NCI-H1436 (cell line): ENCODE measurements around the gene POLA1.

Experiments
- DNase-seq: peaks from one replicate; lab custom pipeline; 2025; lab: John Stamatoyannopoulos, UW

The POLA1 gene

DNA sequence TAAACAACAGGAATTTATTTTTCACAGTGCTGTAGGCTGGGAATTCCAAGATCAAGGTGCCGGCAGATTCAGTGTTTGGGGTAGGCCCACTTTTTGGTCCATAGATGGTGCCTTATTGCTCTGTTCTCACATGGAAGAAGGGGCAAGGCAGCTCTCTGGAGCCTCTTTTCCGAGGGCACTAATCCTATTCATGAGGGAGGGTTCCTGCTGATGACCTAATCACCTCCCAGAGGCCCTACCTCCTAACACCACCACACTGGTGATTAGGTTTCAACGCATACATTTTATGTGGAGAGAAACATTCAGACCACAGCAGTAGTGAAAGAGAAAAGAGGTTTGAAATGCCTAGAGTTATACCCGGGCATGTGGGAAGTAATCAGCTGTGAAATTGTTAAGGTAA, 1.4 kb upstream of the POLA1 start:
- no peak for DNase-seq

DNA sequence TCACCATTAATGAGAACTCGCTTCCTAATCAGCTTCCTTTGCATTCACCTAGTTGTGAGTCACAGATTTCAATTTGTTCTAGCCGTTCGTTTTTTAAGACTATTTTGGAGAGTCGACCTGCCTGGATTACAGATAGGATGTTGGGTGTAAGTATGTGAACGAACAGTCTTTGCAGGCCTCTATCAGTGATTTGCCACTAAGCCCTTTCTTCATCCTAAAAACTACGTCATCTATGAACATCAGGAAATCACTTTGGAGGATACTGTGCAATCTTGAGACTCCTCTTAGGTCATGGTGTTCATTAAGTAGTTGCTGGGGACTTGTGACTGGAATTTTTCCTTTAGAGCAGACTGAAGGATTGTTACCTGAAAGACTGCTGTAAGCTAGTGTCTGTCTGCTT, 1.1 kb downstream of the POLA1 start:
- no peak for DNase-seq

DNA sequence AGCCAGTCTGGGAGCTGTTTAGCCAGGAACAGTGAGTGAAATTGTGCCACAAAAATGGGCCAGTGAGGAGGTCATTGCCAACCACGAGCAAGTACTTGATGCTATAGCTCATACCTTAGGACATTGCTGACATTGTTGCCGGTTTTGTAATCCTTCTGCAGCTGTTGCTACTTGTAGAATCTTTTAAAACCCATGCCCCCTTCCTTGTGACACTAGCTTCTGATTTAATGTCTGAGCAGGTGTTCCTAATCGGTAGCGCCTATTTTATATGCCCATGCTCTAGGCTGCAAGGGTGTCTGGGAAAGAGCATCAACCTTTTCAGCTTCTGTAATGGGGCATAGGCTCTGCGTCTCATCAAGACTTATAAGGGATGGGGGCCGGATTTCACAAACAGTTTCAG, 2.6 kb downstream of the POLA1 start:
- no peak for DNase-seq

DNA sequence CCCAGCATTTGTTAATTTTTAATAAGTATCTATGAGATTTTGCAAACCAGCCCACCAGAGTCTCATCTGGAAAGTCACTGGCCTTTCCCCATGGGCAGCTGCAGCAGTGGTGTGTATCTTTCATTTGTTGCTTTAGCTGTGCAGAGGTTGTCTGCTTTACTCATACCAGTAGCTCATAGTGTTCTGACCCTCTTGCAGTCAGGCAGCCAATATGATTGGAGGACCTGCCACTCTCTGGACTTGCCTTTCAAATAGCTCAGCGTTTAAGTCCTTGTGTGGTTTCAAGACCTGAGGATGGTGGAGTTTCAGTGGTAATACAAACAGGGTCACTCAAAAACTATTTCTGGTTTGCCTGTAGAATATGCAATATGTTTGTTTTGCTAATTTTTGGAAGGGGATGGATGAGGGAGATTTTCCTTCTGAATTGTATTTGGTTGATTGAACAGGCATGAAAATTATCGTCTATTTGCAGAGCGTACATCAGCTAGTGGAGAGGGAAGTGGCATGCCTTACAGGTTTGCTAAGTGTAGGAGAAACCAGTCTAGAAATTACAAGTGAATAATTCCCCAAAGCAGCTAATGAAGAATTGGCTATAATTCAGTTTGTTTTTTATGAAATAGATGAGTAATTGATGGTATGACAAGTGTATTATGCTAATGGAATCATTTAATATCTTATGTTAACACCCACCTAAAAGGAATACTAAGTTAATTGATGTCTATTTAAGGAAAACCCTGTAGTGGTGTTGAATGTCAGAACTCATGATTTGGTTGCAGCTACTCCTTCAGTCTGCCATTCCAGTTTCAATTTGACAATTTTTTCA, 8.9 kb downstream of the POLA1 start:
- DNase-seq: no peak

DNA sequence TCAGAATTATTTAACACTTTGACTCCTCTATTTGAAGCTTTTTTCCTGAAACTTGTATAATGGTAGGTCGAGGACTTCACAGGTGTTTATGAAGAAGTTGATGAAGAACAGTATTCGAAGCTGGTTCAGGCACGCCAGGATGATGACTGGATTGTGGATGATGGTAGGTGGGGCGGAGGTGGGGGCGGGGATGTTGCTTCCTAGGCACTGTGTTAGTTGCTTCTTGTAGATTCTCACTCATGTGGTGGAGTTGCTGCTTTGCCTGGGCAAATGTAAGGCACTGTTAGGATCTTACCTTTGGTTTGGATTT, 9.4 kb downstream of the POLA1 start:
- DNase-seq: no peak

DNA sequence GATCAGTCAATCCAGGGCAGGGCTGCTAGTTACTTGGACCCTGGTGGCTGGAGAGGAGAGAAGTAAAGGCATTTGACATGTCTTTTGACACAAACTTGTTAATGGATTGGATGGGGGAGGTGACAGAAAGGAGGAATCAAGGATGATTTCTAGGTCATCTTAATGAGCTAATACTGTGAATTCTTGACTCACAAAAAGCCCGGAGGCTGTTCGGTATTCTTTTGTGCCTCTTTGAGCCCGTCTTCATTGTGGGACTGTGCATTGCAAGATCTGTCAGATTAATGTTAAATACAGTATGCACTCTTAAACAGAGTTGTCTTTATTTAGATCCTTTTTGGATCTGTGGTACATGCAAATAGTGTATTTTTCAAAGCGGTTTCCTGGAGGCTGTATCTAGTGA, 25.1 kb downstream of the POLA1 start:
- DNase-seq: no peak

- DNase-seq: no peak
Measured at GRCh38 chrX:24720036-24720435, 26.3 kb downstream of the POLA1 start.

DNA sequence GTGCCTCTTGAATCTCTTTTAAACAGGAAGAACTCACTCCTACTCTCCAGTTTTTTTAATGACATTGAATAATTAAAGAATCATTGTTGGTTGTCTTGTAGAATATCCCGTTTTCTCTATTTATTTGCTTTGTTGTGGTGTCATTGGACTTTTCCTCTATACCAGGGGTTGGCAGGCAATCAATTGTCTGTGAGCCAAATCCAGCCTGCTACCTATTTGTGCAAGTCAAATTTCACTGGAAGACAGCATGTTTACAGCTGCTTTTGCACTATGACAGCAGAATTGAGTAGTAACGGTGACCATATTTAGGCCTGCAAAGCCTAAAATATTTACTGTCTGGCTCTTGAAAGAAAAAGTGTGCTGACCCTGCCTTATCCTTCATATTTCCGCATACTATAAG, 34.8 kb downstream of the POLA1 start:
- DNase-seq: no peak

GRCh38 chrX:24732766-24733500, 39.2 kb downstream of the POLA1 start:
- no peak for DNase-seq

GRCh38 chrX:24741330-24741729, 47.6 kb downstream of the POLA1 start:
- no peak for DNase-seq

- no peak for DNase-seq
Measured at GRCh38 chrX:24748196-24748595, 54.5 kb downstream of the POLA1 start.

DNA sequence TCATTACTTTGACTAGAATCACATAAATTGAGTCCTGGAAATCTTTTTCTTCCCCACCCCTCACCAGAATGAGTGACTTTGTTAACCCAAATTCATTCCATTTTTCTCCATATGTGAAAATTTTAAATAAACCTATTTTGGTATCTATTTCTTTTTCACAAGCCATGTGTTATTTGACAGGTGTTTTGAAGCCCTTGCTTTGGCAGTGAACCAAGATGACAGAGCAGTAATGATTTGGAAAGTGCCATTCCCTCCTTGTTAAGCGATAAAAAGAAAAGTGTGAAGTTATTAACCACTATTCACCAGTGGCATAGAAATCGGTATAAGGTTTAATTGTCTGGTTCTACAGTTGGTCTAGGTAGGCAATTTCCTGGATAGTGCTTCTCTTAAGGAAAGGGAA, 66.1 kb downstream of the POLA1 start:
- DNase-seq: no peak

GRCh38 chrX:24760363-24761000, 66.8 kb downstream of the POLA1 start:
- DNase-seq: no peak

- no peak for DNase-seq
Measured at GRCh38 chrX:24761306-24761705, 67.6 kb downstream of the POLA1 start.

- DNase-seq: no peak
Measured at GRCh38 chrX:24763989-24764388, 70.3 kb downstream of the POLA1 start.

DNA sequence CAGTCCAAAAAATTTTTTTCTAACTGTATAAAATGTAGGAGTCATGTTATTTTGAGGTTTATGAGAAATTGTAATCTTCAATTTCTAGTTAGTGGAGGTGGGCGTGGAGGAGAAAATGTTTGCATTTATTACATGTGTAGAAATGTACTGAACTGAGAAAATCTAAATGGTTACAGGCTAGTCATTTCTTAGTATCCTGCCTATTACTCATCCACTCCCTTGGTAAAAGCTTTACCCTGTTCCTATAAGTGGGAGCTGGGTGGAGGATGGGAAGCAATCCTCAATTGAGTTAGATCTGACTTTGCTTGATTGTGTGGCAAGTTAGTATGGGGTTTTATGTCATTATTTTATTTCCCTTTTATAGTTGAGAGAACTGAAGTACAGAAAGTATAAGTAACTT, 73.8 kb downstream of the POLA1 start:
- DNase-seq: no peak

DNA sequence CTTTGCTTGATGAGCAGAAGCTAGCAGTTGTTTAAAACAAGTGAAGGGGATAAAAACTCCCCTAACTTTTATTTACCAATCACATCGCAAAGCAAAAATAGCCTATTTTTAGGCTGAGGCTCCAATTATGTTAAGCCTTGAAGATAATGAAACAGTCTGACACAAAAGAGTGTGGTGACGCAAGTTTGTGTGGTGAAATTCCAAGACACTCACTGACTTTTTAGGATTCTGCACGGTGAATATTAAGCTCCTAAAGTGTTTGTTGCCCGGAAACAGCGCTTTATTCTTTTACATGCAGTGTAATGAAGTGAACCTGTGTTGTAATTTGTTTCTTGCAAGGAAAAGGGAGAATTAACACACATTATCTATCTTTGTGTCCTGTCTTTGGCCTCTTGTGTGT, 74.8 kb downstream of the POLA1 start:
- no peak for DNase-seq

DNA sequence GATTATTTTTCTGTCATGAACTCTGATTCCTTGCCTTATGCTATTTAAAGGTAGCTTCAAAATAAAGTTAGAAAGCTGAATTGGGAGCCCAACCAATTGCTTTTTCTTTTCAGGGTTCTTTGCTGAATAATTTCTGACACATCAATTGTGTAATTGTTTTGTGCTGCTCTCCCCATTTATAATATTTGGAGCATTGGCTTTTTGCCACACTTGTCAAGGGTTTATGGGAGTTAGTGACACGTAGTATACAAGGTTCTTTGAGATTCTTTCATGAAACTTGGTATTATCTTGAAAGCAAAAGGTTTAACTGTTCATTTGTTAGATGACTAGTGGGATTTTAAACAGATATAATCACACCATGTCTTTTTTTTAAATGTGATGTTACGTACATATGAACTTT, 80.9 kb downstream of the POLA1 start:
- DNase-seq: no peak

- no peak for DNase-seq
Measured at GRCh38 chrX:24775891-24776290, 82.2 kb downstream of the POLA1 start.

DNA sequence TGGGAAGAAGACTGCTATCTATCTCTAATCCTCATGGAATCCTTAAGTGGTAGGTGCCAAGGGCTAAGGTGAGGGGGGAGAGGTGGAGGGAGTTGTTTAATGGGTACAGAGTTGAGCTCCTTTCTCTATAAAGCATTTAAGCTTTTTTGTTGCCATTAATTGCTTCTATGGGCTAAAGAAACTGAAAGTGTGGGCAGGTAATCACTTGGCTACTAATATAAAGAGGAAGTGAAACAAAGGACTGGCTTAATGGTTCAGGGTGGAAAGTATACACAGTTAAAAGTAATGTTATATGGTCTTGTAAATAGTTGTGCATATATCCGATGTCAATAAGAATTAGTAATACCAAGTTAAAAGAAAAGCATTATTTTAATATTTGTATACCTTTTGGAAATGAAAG, 83.9 kb downstream of the POLA1 start:
- DNase-seq: no peak

DNA sequence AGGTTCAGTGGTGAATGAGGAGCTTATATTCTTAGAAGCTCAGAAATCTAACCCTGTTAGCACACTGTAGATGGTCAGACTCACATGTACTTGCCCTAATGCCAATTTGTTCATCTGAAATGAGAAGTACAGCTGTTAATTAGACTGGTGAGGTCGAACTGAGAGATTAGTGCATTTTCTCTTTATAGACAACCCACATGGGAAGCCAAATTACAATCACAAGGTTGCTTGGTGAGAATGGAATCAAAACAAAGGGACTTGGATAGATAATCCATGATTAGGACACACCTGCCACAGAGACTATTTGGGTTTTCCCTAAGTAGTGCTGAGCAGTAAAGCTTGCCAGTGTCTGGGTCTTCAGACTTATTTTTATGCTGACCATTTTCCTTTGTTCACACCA, 88.3 kb downstream of the POLA1 start:
- DNase-seq: no peak

- DNase-seq: no peak
Measured at GRCh38 chrX:24789047-24789446, 95.3 kb downstream of the POLA1 start.

DNA sequence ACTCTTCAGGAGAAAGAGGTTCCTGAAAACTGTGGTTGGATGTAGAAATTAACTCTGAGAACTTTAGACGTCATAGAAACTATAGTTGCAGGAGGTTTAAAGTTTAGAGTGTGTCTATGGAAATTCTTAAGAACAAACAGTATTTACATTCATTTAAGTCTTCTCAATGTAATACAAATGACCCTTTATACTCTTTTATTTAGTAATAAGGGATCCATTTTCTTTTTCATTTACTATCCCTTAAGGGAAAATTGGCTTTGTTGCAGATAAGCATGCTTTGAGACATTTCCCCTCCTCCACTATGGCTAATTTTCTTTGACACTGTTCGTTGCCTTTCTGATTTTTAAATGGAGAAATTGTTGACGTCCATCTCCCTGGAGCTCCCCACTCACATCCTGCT, 96.4 kb downstream of the POLA1 start:
- no peak for DNase-seq
